Tibial nerve (tissue), 4 donors: Measurements from ENCODE around the gene RHBDD1.

Experiments used
- EP300 ChIP-seq, 2 donors: sonication (generic); formaldehyde crosslinking; IDR thresholded peaks; one replicate each; pipeline ENCODE4 v1.6.1; 2017; ENCODE audit warnings: antibody characterized with exemption in 2 of 2, mild to moderate bottlenecking in 1 of 2
- POLR2A ChIP-seq, 2 donors: fragments of 450-650 bp; IDR thresholded peaks; one replicate each; pipeline ENCODE4 v1.6.1; 2017; ENCODE audit warnings: antibody characterized with exemption in 2 of 2, mild to moderate bottlenecking in 2 of 2, moderate library complexity in 2 of 2
- TF ChIP-seq, protein P1 (sequence below), 5 experiments: fragments of 200-600 bp in 3 of 5; fragments of 450-650 bp in 2 of 5; sonication (generic) in 3 of 5; IDR thresholded peaks; one replicate each; pipeline ENCODE4 v1.5.1; 2016 to 2019; ENCODE audit warnings: antibody characterized with exemption in 5 of 5, mild to moderate bottlenecking in 3 of 5, moderate library complexity in 2 of 5

DNA sequence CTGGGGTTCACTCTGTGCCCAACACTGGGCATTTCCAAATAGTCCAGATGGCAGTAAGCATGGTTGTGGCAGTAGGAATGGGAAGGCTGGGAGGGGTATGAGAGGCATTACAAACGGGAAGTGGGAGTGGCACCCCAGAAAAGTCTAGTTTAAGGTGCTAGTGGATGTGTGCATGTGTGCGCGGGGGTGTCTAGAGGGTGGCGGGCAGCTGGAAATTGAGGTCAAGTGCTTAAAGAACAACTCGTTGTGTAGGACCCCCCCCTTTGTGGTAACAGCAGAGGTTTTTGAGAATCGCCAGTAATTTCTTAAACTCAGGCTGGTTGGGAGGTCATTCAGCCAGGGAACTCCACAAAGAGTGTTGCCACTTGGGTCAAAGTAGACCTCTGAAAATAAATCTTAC, 69.9 kb downstream of the RHBDD1 start:
- TF ChIP-seq, protein P1, sequence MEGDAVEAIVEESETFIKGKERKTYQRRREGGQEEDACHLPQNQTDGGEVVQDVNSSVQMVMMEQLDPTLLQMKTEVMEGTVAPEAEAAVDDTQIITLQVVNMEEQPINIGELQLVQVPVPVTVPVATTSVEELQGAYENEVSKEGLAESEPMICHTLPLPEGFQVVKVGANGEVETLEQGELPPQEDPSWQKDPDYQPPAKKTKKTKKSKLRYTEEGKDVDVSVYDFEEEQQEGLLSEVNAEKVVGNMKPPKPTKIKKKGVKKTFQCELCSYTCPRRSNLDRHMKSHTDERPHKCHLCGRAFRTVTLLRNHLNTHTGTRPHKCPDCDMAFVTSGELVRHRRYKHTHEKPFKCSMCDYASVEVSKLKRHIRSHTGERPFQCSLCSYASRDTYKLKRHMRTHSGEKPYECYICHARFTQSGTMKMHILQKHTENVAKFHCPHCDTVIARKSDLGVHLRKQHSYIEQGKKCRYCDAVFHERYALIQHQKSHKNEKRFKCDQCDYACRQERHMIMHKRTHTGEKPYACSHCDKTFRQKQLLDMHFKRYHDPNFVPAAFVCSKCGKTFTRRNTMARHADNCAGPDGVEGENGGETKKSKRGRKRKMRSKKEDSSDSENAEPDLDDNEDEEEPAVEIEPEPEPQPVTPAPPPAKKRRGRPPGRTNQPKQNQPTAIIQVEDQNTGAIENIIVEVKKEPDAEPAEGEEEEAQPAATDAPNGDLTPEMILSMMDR (IDR thresholded peaks at IDR 0.05) = no peak
- TF ChIP-seq POLR2A (IDR thresholded peaks at IDR 0.05) (no peak), EP300 (IDR thresholded peaks at IDR 0.05) (no peak)
